GM19023 (cell line): Measurements from ENCODE around the gene BCL2L13.

Source experiments
- ATAC-seq: cut with Tn5 transposase; IDR thresholded peaks from one replicate; pipeline ENCODE4 v1.9.1; 2021; ENCODE audit warnings: mild to moderate bottlenecking, moderate library complexity; ENCODE audit not compliant: unreplicated experiment

Gene BCL2L13

GRCh38 chr22:17726006-17726927 is 87.7 kb downstream of the BCL2L13 start:
- no peak for ATAC-seq

GRCh38 chr22:17726928-17727897 is 88.7 kb downstream of the BCL2L13 start:
- ATAC-seq = no peak

- ATAC-seq = no peak
Measured at GRCh38 chr22:17728786-17729185, 90.2 kb downstream of the BCL2L13 start.

- no peak for ATAC-seq
Measured at GRCh38 chr22:17729561-17729960, 91.0 kb downstream of the BCL2L13 start.

GRCh38 chr22:17732251-17732854 is 93.8 kb downstream of the BCL2L13 start:
- no peak for ATAC-seq

GRCh38 chr22:17733466-17733865 is 94.9 kb downstream of the BCL2L13 start:
- ATAC-seq = no peak

- no peak for ATAC-seq
Measured at GRCh38 chr22:17734187-17734586, 95.6 kb downstream of the BCL2L13 start.

GRCh38 chr22:17738386-17739128 is 100.0 kb downstream of the BCL2L13 start:
- no peak for ATAC-seq

- ATAC-seq = no peak
Measured at GRCh38 chr22:17739196-17739975, 100.8 kb downstream of the BCL2L13 start.

- no peak for ATAC-seq
Measured at GRCh38 chr22:17741866-17742526, 103.4 kb downstream of the BCL2L13 start.

- peak; percentile 66 for ATAC-seq
Measured at GRCh38 chr22:17742527-17742902, 104.0 kb downstream of the BCL2L13 start.

GRCh38 chr22:17743661-17744411 is 105.3 kb downstream of the BCL2L13 start:
- ATAC-seq = no peak

GRCh38 chr22:17744430-17744829 is 105.9 kb downstream of the BCL2L13 start:
- ATAC-seq = no peak

GRCh38 chr22:17746916-17747315 is 108.4 kb downstream of the BCL2L13 start:
- no peak for ATAC-seq

GRCh38 chr22:17748555-17749353 is 110.2 kb downstream of the BCL2L13 start:
- ATAC-seq = no peak

GRCh38 chr22:17749605-17750395 is 111.2 kb downstream of the BCL2L13 start:
- no peak for ATAC-seq

GRCh38 chr22:17751596-17751995 is 113.0 kb downstream of the BCL2L13 start:
- ATAC-seq = no peak
